ENCODE data around the gene HNRNPA0.

- TF ChIP-seq, protein P1, sequence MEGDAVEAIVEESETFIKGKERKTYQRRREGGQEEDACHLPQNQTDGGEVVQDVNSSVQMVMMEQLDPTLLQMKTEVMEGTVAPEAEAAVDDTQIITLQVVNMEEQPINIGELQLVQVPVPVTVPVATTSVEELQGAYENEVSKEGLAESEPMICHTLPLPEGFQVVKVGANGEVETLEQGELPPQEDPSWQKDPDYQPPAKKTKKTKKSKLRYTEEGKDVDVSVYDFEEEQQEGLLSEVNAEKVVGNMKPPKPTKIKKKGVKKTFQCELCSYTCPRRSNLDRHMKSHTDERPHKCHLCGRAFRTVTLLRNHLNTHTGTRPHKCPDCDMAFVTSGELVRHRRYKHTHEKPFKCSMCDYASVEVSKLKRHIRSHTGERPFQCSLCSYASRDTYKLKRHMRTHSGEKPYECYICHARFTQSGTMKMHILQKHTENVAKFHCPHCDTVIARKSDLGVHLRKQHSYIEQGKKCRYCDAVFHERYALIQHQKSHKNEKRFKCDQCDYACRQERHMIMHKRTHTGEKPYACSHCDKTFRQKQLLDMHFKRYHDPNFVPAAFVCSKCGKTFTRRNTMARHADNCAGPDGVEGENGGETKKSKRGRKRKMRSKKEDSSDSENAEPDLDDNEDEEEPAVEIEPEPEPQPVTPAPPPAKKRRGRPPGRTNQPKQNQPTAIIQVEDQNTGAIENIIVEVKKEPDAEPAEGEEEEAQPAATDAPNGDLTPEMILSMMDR (conservative IDR thresholded peaks at IDR 0.05; ENCODE audit: low read depth, low read length): no peak
- TF ChIP-seq POLR2A (IDR thresholded peaks at IDR 0.05; ENCODE audit: low read depth, low read length): no peak
Observed at GRCh38 chr5:137708062-137708461, 46.1 kb downstream of the HNRNPA0 start.

All from IMR-90 (cell line).